Measurements from ENCODE around the gene SH2D2A.

Gene SH2D2A

DNA sequence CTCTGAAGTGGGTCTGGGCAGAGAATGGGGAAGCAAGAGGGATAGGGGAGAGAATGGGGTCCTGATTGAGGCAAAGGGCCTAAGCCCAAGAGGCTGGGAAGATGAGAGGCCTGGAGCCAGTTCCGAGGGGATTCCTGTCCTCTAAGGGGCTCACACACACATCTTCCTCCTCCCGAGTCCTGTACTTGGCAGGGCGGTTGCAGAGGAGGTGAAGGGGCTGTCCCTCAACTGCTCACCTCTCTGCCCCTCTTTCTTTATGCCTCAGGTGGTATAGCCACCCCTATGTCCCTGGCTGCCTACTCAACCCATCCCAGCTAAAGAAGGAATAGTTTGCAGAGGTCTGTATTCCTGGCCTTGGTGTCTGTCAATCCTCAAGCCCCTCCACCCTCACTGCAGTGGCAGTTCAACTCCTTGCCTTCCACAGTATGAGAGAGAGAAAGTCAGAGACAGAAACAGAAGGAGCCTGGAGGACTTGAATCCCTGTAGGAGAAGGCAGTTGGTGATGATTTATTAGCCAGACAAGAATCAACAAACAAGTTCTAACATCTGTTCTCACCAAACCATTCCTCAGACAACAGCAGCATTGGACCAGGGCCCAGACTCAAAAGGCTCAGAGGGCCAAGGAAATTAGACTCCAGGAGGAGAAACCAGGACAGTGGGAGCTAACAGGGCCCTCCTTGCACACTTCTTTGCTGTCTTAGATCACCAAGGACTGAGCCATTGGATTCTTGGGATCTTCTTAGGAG, 10.7 kb downstream of the SH2D2A start:
- in situ Hi-C loops (cut with MboI; ENCODE audit: low sequenced_read_pairs), result no loop called here

DNA sequence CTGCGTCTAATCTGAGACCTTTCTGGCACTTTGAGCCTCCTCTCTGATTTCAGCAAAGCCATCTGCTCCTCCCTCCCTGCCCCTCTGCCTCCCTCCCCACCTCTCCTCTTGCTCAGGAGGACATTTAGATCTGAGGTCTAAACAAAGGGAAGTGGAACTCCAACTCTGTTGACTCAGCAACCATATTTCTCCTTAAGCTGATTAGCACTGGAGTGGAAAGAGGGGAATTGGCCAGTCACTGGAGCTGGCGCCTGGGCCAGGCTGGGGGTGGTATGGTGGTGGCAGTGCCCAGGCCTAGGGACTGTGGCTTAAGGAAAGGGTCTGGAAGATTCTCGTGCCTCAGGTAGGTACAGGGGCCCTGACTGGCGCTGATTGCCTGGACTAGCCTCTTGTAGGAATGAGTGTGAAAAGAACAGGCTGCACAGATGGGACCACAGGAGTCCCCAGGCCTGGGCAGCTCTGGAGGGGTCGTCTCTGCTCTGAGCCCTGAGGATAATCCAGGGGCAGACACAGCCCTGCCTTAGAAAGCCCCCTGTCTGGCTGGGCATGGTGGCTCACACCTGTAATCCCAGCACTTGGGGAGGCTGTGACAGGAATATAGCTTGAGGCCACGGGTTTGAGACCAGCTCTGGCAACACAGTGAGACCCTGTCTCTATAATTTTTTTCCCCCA, 11.9 kb downstream of the SH2D2A start:
- in situ Hi-C loops (cut with MboI; ENCODE audit: low sequenced_read_pairs), result no loop called here

DNA sequence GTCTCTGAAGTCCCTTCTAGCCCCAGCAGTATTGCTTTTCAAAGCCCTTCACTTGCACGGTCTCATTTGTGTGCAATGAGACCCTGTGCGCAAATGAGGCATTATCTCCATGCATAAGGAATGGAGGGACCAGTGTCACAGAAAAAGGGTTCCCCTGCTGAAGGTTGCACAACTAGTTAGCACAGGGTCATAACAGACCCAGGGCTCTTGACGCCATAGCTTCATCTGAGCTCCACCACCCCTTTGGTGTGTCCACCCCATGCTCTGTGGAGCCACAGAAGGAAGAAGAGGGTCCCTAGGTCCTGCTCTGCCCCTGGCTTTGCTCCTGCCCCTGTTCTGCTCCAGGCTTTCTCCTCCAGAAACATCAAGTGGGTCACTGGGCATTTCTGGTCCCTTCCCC, 12.6 kb downstream of the SH2D2A start:
- in situ Hi-C loops (cut with MboI; ENCODE audit: low sequenced_read_pairs), result no loop called here

DNA sequence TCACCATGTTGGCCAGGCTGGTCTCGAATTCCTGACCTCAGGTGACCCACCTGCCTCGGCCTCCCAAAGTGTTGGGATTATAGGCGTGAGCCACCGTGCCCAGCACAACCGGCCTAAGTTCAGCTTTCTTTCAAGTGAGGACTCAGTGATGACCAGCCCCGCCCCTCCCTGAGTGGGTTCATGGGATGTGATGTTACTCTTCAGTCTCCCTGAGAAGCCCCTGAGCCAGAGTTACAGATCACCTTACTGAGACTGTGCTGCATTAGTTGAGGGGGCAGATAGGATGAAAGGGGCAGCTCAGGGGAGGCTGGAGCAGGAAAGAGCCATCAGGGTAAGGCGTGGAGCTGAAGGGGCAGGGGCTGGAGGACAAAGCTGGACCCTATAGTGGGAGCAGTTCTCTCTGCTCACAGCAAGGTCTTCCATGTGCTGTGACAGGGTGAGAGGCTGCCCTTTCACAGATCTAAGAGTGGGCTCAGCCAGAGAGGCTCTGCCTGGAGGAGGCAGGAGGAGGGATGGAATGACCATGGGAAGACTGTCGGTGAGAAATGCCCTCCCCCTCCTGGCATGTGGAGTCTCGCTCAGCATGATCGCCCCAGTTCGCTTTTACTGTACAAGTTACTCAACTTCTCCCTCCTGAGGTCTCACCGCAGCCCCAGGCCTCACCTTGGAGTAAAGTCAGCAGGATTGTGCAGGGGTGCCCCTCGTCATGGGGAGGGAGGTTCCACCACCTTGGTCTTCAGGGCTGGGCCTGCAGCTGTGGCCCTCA, 13.4 kb downstream of the SH2D2A start:
- in situ Hi-C loops (cut with MboI; ENCODE audit: low sequenced_read_pairs), result no loop called here

DNA sequence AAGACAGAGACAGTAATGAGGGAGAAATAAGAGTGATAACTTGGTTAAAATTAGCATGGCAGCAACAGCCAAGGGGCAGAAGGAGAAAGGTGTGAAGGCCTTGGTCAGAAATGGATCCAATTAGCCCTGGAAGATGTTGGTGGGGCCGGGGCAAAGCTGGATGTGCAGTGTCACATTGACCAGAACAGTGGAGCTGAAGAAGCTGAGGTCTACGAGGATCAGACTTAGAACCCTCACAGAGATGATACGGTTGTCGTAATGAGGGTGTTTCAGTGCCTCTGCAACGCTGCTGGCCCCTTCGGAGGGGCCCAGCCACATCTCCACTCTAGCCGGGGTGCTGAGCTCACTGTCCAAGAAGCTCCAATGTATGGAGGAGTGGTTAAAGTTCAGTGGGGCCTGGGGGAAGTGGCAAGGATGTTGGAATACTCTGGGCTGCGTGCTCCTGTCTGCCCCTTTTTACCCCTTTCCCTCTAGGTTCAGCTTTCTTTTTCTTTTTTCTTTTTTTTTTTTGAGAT, 14.2 kb downstream of the SH2D2A start:
- in situ Hi-C loops (cut with MboI; ENCODE audit: low sequenced_read_pairs), result no loop called here

DNA sequence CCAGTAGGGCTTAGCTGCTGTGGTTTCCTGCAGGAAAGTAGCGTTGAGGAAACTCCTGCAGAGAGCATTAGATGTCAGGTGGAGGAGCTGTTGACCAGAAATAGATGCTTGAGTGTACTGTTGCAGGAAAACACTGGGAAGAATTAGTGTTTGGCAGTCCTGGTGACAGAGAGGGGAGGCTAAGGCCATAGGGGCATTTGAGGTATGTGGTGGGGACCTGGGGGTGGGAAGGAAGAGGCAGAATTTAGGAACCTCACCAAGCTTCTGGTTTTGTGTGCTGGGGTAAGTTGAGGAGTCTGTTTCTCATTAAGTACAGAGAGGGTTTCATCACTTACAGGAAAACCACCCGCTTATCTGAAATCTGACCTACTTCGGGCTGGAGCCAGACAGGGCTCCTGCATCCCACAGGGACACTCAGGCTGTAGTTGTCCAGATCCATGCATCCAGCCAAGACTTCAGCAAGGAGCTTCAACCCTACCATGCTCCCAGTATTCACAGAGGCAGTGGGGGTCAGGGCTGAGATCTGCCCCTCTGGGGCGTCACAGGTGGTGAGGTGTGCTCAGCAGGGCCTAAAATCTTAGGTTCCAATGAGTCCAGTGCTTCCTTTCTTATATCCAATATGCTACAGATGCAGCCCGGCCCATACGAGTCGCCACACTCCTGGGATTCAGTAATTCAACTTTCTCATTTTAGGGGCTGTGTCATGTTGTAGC, 15.1 kb downstream of the SH2D2A start:
- in situ Hi-C loops (cut with MboI; ENCODE audit: low sequenced_read_pairs), result no loop called here

DNA sequence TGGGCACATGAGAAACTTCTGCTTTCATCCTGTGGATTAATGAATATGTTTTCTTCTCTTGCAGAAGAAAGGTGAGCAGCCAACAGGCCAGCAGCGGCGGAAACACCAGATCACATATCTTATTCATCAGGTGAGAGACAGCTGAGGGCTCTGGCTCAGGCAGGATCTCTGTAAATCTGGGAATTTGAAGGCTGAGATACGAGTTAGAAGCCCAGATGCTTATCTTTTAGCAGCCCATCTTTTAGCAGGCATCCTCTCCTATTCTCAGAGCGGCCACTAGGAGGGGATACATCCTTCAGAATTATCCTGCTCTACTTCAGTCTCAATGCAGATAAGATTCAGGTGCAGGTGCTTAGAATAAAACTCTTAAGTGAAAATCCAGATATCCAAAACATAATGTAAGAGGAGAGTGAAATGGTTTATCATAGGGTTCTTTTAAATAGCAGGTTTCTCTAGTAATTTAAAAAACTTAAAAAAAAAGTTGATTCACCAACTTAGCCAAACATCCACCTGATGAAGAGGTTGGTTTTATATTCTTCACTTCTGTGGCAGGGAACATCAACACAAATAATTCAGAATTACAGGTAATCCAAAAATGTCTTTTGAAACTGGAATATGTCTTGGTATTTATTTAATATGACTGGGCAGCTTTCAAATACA, 19.3 kb downstream of the SH2D2A start:
- in situ Hi-C loops (cut with MboI; ENCODE audit: low sequenced_read_pairs), result no loop called here

DNA sequence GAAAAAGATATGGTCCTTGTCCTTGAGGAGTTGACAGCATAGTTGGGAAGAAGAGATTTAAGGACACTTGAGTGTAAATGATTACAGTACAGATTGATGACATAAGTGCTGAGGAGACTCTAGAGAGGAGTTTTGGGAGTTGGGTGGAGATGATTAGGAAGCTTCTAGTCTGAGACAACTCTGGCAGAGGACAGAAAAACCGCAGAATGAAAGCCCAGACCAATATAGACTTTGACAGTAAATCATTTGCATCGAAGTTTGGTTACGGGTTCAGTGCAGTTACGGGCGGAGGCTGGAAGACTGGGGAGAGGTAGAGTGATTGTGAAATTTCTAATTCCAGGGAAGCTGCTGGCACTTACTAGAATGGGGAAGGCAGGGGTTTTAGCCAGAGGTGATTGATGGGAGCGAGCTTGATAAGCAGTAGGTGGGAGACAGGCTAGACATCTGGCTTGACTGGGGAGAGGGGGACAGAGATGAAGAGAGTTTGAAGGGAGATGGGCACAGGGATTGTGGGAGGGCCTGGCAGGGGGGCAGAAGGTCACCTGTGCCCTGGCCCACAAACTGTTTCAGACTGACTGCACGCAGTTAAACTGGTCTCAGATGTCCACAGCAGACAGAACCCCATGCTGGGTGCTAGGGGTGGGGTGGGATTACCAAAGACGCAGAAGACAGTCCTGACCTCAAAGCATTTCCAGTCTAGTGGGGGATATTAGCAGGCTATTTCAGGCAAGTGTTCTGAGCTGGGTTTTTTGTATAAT, 20.1 kb downstream of the SH2D2A start:
- in situ Hi-C loops (cut with MboI; ENCODE audit: low sequenced_read_pairs), result no loop called here

DNA sequence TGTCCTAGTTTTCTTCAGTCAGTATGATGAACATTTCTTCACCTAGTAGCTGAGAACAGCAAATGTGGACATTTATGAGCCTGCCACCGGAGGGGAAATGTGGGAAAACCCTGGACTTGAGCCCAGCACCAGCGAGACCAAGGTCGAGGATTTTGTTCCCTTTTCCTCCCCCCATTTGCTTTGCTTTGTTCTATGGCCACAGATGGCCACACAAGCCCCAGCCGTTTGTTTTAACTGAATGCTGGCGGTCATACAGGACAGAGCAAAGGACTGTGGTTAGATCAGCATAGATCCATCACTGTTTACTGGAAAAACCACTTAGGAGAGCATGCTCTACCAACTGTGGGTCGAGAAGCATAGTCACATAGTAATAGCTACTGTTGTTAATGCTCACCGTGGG, 20.9 kb downstream of the SH2D2A start:
- in situ Hi-C loops (cut with MboI; ENCODE audit: low sequenced_read_pairs), result no loop called here

DNA sequence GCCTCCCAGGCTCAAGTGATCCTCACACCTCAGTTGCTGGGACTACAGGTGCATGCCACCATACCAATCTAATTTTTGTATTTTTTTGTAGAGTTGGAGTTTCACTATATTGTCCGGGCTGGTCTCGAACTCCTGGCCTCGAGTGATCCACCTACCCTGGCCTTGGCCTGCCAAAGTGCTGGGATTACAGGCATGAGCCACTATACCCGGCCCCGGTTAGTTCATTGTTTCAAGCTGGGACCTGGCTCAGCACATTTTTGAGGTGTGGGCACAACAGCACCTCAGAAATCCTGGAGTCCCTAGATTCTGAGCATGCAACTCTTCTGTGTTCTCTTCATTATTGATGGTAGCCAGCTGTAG, 21.3 kb downstream of the SH2D2A start:
- in situ Hi-C loops (cut with MboI; ENCODE audit: low sequenced_read_pairs), result no loop called here

DNA sequence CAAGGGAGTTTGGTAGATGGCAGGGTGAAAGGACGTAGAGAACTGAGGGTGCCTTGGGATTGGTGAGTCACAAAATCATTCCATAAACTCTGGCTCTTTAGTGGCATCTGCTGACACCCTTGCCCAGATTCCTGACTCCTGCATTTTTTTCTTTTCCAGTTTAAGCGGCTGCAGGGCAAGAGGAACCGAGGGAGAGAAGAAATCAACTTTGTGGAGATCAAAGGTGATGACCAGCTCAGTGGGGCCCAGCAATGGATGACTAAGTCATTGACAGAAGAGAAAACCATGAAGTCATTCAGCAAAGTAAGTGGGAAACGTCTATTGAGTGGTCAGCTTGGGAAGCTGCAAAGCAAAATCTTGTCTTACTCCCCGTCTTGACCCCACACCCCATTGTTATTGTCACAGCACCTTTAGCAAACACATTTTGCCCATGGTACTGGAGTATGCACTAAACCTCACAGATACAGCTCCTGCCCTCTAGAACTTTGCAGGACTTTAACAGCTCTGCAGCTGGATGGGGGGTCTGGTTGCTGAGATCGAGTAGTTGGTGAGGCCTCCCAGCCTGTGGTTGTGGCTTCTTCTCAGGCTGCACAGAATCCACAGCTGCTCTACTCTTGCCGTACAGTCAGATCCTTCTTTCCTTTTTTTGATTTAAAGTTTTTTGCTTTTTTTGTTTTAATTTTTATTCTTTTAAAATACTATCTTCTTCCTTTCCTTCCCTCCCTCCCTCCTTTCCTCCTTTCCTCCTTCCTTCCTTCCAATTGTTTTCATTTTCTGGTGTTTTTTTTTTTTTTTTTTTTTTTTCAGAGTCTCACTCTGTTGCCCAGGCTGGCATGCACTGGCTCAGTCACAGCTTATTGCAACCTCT, 21.9 kb downstream of the SH2D2A start:
- in situ Hi-C loops (cut with MboI; ENCODE audit: low sequenced_read_pairs), result no loop called here

DNA sequence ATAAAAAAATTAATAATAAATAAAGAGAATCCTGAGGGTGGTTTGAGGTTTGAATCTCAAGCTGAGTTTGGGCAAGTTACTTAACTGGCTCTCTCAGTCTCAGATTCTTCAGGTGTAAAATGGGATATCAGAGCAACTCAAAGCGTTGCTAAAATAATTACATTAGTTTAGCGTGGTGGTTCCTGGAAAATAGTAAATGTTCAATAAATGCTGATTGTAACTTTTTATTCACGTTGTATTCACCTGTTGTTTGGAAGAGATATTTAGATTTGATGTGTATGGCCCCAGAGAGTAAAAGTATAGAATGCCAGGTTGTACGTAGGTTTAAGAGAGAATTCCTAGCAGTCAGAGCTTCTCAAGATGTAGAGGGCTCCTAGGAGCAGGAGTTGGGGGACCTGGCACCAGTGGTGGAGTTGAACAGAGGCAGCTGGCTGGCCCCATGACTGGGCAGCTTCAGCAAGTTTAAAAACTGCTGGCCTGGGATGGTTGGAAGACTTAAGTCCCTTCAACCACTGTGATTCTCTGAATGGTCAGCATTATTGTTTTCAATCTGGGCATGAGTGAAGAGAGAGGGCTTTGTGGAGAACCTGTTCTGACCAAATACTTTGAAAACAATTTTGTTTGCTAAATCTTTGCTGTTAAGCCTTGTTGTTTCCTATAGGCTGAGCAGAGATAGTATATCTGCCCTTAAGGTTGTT, 26.9 kb downstream of the SH2D2A start:
- in situ Hi-C loops (cut with MboI; ENCODE audit: low sequenced_read_pairs), result no loop called here

DNA sequence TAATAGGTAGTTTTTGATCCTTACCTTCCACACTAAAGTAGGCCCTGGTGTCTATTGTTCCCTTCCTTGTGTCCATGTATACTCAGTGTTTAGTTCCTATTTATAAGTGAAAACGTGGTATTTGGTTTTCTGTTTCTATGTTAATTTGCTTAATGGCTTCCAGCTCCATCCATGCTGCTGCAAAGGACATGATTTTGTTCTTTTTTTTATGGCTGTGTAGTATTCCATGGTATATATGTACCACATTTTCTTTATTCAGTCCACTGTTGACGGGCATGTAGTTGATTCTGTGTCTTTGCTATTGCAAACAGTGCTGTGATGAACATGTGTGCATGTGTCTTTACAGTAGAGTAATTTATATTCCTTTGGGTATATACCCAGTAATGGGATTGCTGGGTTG, 28.5 kb downstream of the SH2D2A start:
- in situ Hi-C loops (cut with MboI; ENCODE audit: low sequenced_read_pairs), result no loop called here

DNA sequence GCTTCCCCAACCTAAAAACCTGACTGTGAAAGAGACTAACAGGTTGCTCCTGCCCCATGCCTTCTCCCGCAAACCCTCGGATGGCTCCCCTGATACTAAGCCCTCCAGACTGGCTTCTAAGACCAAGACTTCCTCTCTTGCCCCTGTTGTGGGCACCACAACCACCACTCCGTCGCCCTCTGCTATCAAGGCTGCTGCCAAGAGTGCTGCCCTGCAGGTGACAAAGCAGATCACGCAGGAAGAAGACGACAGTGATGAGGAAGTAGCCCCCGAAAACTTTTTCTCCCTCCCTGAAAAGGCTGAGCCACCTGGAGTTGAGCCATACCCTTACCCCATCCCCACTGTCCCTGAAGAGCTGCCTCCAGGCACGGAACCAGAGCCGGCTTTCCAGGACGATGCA, 30.0 kb downstream of the SH2D2A start:
- in situ Hi-C loops (cut with MboI; ENCODE audit: low sequenced_read_pairs), result no loop called here

DNA sequence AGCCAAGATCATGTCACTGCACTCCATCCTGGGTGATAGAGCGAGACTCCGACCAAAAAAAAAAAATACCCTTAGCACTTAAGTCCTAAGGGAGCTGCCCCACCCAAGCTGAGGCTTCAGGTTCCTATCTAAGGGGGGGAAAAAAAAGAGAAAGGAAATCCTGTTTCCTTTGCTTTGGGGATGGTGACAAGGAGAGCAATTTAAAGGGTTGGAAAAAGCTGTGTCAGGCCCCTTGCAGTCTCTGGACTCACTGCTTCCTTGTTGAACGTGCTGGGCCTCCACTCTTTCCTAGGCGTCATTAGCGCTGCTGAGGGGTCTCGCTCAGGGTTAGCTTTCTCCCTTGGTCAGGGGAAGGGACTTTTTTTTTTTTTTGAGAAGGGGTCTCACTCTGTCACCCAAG, 31.2 kb downstream of the SH2D2A start:
- in situ Hi-C loops (cut with MboI; ENCODE audit: low sequenced_read_pairs), result no loop called here

DNA sequence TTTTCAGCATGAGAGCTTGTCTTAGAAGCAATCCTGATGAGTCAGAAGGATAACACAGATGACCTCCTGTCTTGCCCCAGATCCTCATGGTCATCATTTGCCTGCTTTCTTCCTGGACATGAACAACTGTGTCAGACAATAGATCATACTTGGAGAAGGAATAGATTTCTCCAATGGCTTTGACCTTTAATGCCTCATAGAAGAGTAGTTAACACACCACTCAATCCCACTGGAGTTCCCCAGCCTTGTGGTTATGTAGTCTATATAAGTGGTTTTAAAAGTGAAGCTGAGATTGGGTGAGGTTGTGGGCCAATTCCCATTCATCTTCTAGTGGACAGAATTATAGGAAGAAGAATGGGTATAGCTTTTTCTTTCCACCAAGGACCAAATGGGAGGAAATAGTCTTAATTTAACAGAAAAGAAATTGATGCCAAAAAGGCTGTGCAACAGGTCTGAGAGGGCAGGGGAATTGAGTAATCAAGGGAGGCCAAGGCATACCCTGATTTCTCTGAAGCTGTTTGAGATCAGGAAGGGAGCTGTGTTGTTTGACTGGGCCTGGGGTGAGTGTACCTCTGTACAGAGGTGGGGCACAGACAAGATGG, 35.0 kb downstream of the SH2D2A start:
- in situ Hi-C loops (cut with MboI; ENCODE audit: low sequenced_read_pairs), result no loop called here

DNA sequence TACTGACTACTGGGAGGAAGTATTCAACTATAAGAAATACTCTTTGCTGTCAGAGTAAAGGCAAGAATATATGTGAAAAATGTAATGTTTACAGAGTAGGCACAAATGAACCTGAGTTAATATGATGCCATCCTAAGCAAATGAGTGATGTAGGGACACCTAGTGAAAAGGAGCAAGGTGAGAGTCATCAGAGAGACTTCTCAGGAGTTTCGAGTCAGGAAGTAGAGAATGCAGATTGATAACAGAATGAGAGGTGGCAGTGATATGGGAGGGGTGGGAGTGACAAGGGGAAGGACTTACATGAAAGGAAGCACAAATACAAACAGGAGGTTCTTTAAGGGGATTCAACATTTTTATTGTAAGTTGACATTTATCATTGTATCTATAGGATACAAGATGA, 39.1 kb downstream of the SH2D2A start:
- in situ Hi-C loops (cut with MboI; ENCODE audit: low sequenced_read_pairs), result no loop called here

DNA sequence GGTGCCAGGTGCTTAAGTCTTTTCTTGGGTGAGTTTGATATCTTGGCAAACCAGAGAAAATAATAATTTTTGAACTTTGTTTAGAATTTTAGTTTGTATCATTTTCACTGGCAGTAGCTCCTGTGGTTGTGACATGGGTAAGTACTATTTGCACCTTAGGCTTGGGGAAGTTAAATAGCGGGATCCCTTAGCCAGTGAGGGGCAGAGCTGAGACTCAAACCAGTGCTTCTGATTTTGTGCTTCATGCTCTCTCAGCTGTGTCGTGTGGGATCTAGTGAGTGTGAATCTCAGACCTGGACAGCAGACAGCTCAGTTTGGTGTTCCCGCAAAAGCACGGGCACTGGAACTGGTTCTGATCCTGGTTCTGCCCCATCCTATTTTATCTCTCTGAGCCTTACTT, 39.7 kb downstream of the SH2D2A start:
- in situ Hi-C loops (cut with MboI; ENCODE audit: low sequenced_read_pairs), result no loop called here
